HepG2 (cell line): ENCODE measurements around the gene HID1. TPM values are rescaled to one million over a fixed set of nuclear protein-coding genes. Genes with fewer than 3 reads are reported as not detected.

Experiments
- ADNP ChIP-seq: sonication (generic); formaldehyde crosslinking; IDR thresholded peaks from 2 replicates; pipeline ENCODE4 v1.4.0; 2020; ENCODE audit warnings: missing genetic modification reagents
- ATF4 ChIP-seq, 2 experiments: fragments of 450-650 bp in 1 of 2; sonication (generic) in 1 of 2; formaldehyde crosslinking; IDR thresholded peaks; 2 replicates each; pipeline versions ENCODE4 v1.5.0 to v1.8.0; 2020 to 2022; ENCODE audit warnings: mild to moderate bottlenecking in 1 of 2, missing genetic modification reagents in 1 of 2
- CCDC6 ChIP-seq: sonication (generic); formaldehyde crosslinking; IDR thresholded peaks from 2 replicates; pipeline ENCODE4 v1.8.1; 2022; ENCODE audit warnings: mild to moderate bottlenecking, missing genetic modification reagents, moderate library complexity
- CREB1 ChIP-seq, 2 experiments: fragments of 450-650 bp in 1 of 2; IDR thresholded peaks; 2 replicates each; pipeline ENCODE4 v1.6.1; 2016 to 2017; ENCODE audit warnings: control low read depth in 1 of 2, mild to moderate bottlenecking in 1 of 2, missing compliant biosample characterization in 1 of 2, missing genetic modification characterization in 1 of 2
- FOXC1 ChIP-seq: sonication (generic); formaldehyde crosslinking; IDR thresholded peaks from 2 replicates; pipeline ENCODE4 v1.8.0; 2022; ENCODE audit warnings: mild to moderate bottlenecking, missing genetic modification reagents, borderline replicate concordance
- GLMP ChIP-seq: sonication (generic); formaldehyde crosslinking; IDR thresholded peaks from 2 replicates; pipeline ENCODE4 v1.9.0; 2021; ENCODE audit warnings: missing genetic modification reagents, mild to moderate bottlenecking, borderline replicate concordance
- GPN1 ChIP-seq: sonication (generic); formaldehyde crosslinking; IDR thresholded peaks from 2 replicates; pipeline ENCODE4 v1.5.1; 2020; ENCODE audit warnings: missing genetic modification reagents, borderline replicate concordance
- HDAC1 ChIP-seq: sonication (generic); formaldehyde crosslinking; IDR thresholded peaks from 2 replicates; pipeline ENCODE4 v1.5.1; 2020; ENCODE audit warnings: mild to moderate bottlenecking, missing genetic modification reagents
- HINFP ChIP-seq: sonication (generic); formaldehyde crosslinking; IDR thresholded peaks from 2 replicates; pipeline ENCODE4 v1.4.0; 2020; ENCODE audit warnings: low read depth, mild to moderate bottlenecking, missing genetic modification reagents
- IRF1 ChIP-seq: sonication (generic); formaldehyde crosslinking; IDR thresholded peaks from 2 replicates; pipeline ENCODE4 v1.4.0; 2020; ENCODE audit warnings: low read depth, mild to moderate bottlenecking, missing genetic modification reagents
- JUND ChIP-seq: sonication (generic); formaldehyde crosslinking; IDR thresholded peaks from 2 replicates; pipeline ENCODE4 v1.8.0; 2022; ENCODE audit warnings: mild to moderate bottlenecking, missing genetic modification reagents
- NFATC3 ChIP-seq: sonication (generic); formaldehyde crosslinking; IDR thresholded peaks from 2 replicates; pipeline ENCODE4 v1.5.1; 2020; ENCODE audit warnings: mild to moderate bottlenecking, missing genetic modification reagents
- PBX3 ChIP-seq: sonication (generic); formaldehyde crosslinking; IDR thresholded peaks from 2 replicates; pipeline ENCODE4 v1.8.1; 2023; ENCODE audit warnings: missing genetic modification reagents, inconsistent platforms, borderline replicate concordance
- RAD21 ChIP-seq: fragments of 450-650 bp; formaldehyde crosslinking; IDR thresholded peaks from 2 replicates; pipeline ENCODE4 v1.5.0; 2020; ENCODE audit warnings: mild to moderate bottlenecking
- TP53 ChIP-seq: sonication (generic); formaldehyde crosslinking; conservative IDR thresholded peaks from 2 replicates; pipeline ENCODE4 v1.4.0; 2020; ENCODE audit warnings: missing genetic modification reagents
- UBTF ChIP-seq: sonication (generic); formaldehyde crosslinking; IDR thresholded peaks from 2 replicates; pipeline ENCODE4 v1.4.0; 2020; ENCODE audit warnings: mild to moderate bottlenecking, missing genetic modification reagents
- ZFP90 ChIP-seq: sonication (generic); formaldehyde crosslinking; IDR thresholded peaks from 2 replicates; pipeline ENCODE4 v1.8.0; 2022; ENCODE audit warnings: missing genetic modification reagents, mild to moderate bottlenecking, inconsistent platforms, borderline replicate concordance
- ZNF10 ChIP-seq: sonication (generic); formaldehyde crosslinking; IDR thresholded peaks from 2 replicates; pipeline ENCODE4 v1.4.0; 2020; ENCODE audit warnings: mild to moderate bottlenecking, low read depth, missing genetic modification reagents, borderline replicate concordance
- ZNF331 ChIP-seq: sonication (generic); formaldehyde crosslinking; IDR thresholded peaks from 2 replicates; pipeline ENCODE4 v1.4.0; 2020; ENCODE audit warnings: missing genetic modification reagents
- ZNF781 ChIP-seq: sonication (generic); formaldehyde crosslinking; IDR thresholded peaks from 2 replicates; pipeline ENCODE4 v1.5.1; 2020; ENCODE audit warnings: borderline replicate concordance, mild to moderate bottlenecking, missing genetic modification reagents; ENCODE audit errors: not compliant biosample characterization
- polyA plus RNA-seq, 8 experiments: library from polyadenylated mRNA; depleted of rRNA in 3 of 8; stranded (reverse) in 7 of 8; unstranded in 1 of 8; fragments of >200 nt; fragmentation: Illumina TruSeq in 4 of 8; extraction: Trizol in 4 of 8; gene quantifications; 2 replicates each; pipeline versions ENCODE4 v1.2.1 to v1.2.3, GENCODE V29; 2011 to 2016; ENCODE audit warnings: low read depth in 4 of 8, missing spikeins in 1 of 8, mixed read lengths in 1 of 8; ENCODE audit not compliant: insufficient read depth in 1 of 8
- total RNA-seq, 5 experiments: library from RNA; depleted of rRNA; stranded (reverse); fragments of >200 nt; fragmentation: Illumina TruSeq; extraction: Trizol; gene quantifications; 2 replicates each; pipeline ENCODE4 v1.2.3, GENCODE V29; 2016; ENCODE audit warnings: low read depth in 1 of 5

Gene HID1
- total and polyA plus RNA-seq, 2 of the 13 experiments (the other 11 are each of a cell fraction or from before 2014, with no cell fraction given): 2.1 to 10.6 TPM

GRCh38 chr17:74960570-74961342 is 11.8 kb downstream of the HID1 start (continued):
- TF ChIP-seq ZNF331 (CRISPR knock-in tag) (peak; percentile 83), PBX3 (CRISPR knock-in tag) (no peak), JUND (CRISPR knock-in tag) (no peak), ZFP90 (peak; percentile 57; the same call in 1 of the 2 replicates), ATF4 (CRISPR knock-in tag; IDR thresholded peaks at IDR 0.05) (peak in 1 of 2 experiments; percentile 57; a peak in 1 of 4 replicates), ZNF781 (CRISPR knock-in tag) (peak; percentile 89), TP53 (CRISPR knock-in tag) (no peak), RAD21 (peak; percentile 88), CREB1 (IDR thresholded peaks at IDR 0.05) (peak; percentile 53; the same call in 1 of the 2 replicates), CREB1 (CRISPR knock-in tag; IDR thresholded peaks at IDR 0.05) (no peak), NFATC3 (CRISPR knock-in tag) (peak; percentile 98), GPN1 (CRISPR knock-in tag) (no peak), ZNF10 (no peak), GLMP (CRISPR knock-in tag) (no peak), HINFP (CRISPR knock-in tag) (peak; percentile 69; the same call in 1 of the 2 replicates), ADNP (CRISPR knock-in tag) (no peak), IRF1 (CRISPR knock-in tag) (no peak), FOXC1 (CRISPR knock-in tag) (peak; percentile 88; the same call in 1 of the 2 replicates), UBTF (CRISPR knock-in tag) (peak; percentile 55), HDAC1 (no peak), CCDC6 (CRISPR knock-in tag) (peak; percentile 80; the same call in 1 of the 2 replicates)
